Neural progenitor cell (in vitro differentiated cells): ENCODE measurements around the gene GBGT1. TPM values are rescaled to one million over a fixed set of nuclear protein-coding genes. Genes with fewer than 3 reads are reported as not detected.

Experiments used
- DNase-seq: peaks from one replicate; pipeline ENCODE4 v3.0.0-alpha.2; 2016; ENCODE audit warnings: low spot score
- H2AFZ ChIP-seq: fragments of 200-600 bp; sonication (generic); replicated peaks from 2 replicates; pipeline ENCODE4 v1.6.1; 2016; ENCODE audit warnings: antibody characterized with exemption
- H3F3A ChIP-seq: fragments of 200-600 bp; sonication (generic); 2 replicates; pipeline ENCODE4 v1.6.1; 2016; ENCODE audit warnings: antibody characterized with exemption, low read depth
- H3K27ac ChIP-seq: fragments of 200-600 bp; sonication (generic); 2 replicates; pipeline ENCODE4 v1.5.1; 2016; ENCODE audit warnings: mild to moderate bottlenecking
- H3K27me3 ChIP-seq: fragments of 200-600 bp; sonication (generic); 2 replicates; pipeline ENCODE4 v1.6.1; 2016; ENCODE audit warnings: mild to moderate bottlenecking, moderate library complexity
- H3K36me3 ChIP-seq: fragments of 200-600 bp; sonication (generic); 2 replicates; pipeline ENCODE4 v1.5.1; 2016
- H3K4me1 ChIP-seq: fragments of 200-600 bp; sonication (generic); 2 replicates; pipeline ENCODE4 v1.6.1; 2016; ENCODE audit warnings: mixed run types
- H3K4me2 ChIP-seq: fragments of 200-600 bp; sonication (generic); 2 replicates; pipeline ENCODE4 v1.6.1; 2016
- H3K4me3 ChIP-seq: fragments of 200-600 bp; sonication (generic); 2 replicates; pipeline ENCODE4 v1.5.1; 2016
- H3K79me2 ChIP-seq: fragments of 200-600 bp; sonication (generic); 2 replicates; pipeline ENCODE4 v1.6.1; 2016; ENCODE audit warnings: low read depth
- H3K9ac ChIP-seq: fragments of 200-600 bp; sonication (generic); 2 replicates; pipeline ENCODE4 v1.6.1; 2016
- H3K9me3 ChIP-seq: fragments of 200-600 bp; sonication (generic); 2 replicates; pipeline ENCODE4 v1.5.1; 2016; ENCODE audit warnings: low read depth
- H4K20me1 ChIP-seq: fragments of 200-600 bp; sonication (generic); 2 replicates; pipeline ENCODE4 v1.6.1; 2016; ENCODE audit warnings: low read depth
- H3K27ac Mint-ChIP-seq: 3 replicates; pipeline ENCODE4 v1.8.0; 2021; ENCODE audit warnings: mixed read lengths
- H3K27me3 Mint-ChIP-seq: 2 replicates; pipeline ENCODE4 v1.8.0; 2022; ENCODE audit warnings: low read depth, mild to moderate bottlenecking, inconsistent platforms, moderate library complexity, mixed read lengths; ENCODE audit not compliant: insufficient read depth
- H3K36me3 Mint-ChIP-seq: 3 replicates; pipeline ENCODE4 v1.8.0; 2021; ENCODE audit warnings: mixed read lengths
- H3K4me1 Mint-ChIP-seq: 3 replicates; pipeline ENCODE4 v1.8.0; 2021; ENCODE audit warnings: mixed read lengths
- H3K4me3 Mint-ChIP-seq: 3 replicates; pipeline ENCODE4 v1.8.0; 2021; ENCODE audit warnings: mild to moderate bottlenecking, moderate library complexity, mixed read lengths
- H3K9me3 Mint-ChIP-seq: 3 replicates; pipeline ENCODE4 v1.8.0; 2020; ENCODE audit warnings: mixed read lengths
- CTCF ChIP-seq: fragments of 200-600 bp; sonication (generic); IDR thresholded peaks from 2 replicates; pipeline ENCODE4 v1.5.1; 2017; ENCODE audit warnings: antibody characterized with exemption, mild to moderate bottlenecking
- EZH2 ChIP-seq: fragments of 200-600 bp; sonication (generic); IDR thresholded peaks from 2 replicates; pipeline ENCODE4 v1.6.1; 2017; ENCODE audit warnings: antibody characterized with exemption, mild to moderate bottlenecking, moderate library complexity
- EZH2phosphoT487 ChIP-seq: fragments of 200-600 bp; sonication (generic); IDR thresholded peaks from 2 replicates; pipeline ENCODE4 v1.6.1; 2017; ENCODE audit warnings: antibody characterized with exemption
- total RNA-seq: library from RNA; depleted of rRNA; stranded (reverse); fragments of >200 nt; gene quantifications from 2 replicates; pipeline ENCODE4 v1.2.3, GENCODE V29; 2015; ENCODE audit warnings: low replicate concordance

The GBGT1 gene
- total RNA-seq, 1 donor from 2014 or later: 2.0 TPM

DNA sequence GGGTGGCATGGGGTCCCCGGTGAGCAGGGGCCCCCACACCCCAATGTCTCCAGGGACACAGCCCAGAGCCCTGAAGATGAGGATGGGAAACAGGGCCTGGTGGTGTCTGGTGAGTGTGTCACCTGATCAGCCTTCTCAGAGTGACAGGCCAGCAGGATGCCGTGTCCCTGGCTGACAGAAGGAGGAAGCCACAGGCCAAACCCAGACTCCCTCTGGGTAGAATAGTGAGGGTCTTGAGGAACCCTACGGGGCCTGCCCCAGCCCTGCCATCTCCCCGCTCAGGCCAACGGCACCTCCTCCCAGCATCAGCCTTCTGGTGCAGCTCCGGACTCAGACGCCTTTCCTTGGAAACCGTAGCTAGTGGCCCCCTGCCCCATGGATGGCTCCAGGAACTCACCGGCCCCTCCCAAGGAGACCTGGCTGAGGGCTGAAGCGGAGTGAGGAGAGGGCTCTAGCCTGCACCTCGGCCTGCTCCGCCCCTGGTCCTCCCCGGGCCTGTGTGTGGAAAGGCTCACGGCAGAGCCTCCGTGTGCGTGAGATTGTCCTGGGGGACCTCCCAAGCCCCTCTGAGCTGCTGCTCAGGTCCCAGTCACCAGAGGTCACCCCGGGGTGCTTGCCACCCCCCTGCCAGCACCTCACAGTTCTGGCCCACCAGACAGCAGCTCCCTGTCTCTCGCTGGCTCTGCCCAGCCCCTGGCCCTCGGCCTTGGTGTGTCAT, 48.7 kb downstream of the GBGT1 start:
- Histone ChIP-seq H4K20me1 (peaks cover 89% of the 10 kb centered on the region), H3K9me3 (no peaks in the 10 kb centered on the region), H2AFZ (no peak overlapping the region), H3K27me3 (no peaks in the 10 kb centered on the region), H3K4me3 (no peak overlapping the region), H3K9ac (peak overlapping the region; percentile 22), H3K27ac (no peak overlapping the region), H3K4me2 (no peak overlapping the region), H3K4me1 (peaks cover 30% of the 10 kb centered on the region), H3F3A (peaks cover 12% of the 10 kb centered on the region), H3K79me2 (peaks cover 30% of the 10 kb centered on the region), H3K36me3 (no peaks in the 10 kb centered on the region)
- Mint-ChIP-seq H3K27me3 (peaks cover 7% of the 10 kb centered on the region), H3K36me3 (peaks cover 4% of the 10 kb centered on the region), H3K4me1 (peaks cover 37% of the 10 kb centered on the region), H3K9me3 (no peaks in the 10 kb centered on the region), H3K4me3 (no peak overlapping the region), H3K27ac (peak overlapping the region; percentile 74)
- no peak for DNase-seq
- TF ChIP-seq EZH2: no peak
- no peak for TF ChIP-seq CTCF
- TF ChIP-seq EZH2phosphoT487: no peak

DNA sequence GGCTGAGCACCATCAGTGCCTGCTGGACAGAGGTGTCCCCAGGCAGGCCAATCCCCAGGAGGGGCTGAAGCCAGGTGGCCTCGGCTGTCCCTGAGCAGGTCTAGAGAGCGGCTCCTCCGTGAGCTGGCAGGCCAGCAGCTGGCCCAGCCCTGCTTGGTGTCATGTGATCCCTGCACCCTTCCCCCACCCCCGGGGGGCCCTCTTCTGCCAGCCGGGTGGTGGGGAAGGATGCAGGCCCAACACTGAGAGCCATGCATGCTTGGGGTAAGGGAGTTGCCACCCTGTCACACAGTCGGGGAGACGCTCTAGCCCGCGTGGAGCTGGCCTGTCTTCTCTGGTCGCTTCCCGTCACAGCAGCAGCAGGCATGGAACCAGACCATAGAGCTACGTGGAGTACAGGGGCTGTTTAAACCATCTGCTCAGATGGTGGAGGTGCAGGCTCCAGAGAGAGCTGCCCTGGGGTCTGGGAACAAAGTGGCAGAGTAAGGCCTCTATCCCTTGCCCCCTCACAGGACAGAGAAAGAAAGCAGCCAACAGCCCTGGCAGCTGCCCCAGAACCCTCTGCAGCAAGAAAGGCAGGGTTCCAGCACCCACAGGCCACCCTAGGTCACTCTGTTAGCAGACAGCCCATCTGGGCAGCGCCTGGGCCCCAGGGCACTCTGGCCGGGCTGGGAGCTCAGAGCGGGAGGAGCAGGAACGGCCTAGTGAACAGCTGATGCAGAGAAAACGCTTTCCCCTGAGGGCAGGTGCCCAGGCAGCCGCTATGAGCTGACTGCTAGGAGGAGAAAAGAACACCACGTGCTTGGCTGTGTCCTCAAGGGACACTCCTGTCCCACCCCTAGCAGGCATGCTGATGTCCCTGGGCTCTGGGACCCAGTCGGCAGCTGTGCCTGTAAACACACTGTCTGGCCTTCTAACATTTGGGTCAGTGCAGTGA, 49.5 kb downstream of the GBGT1 start:
- peaks cover 10% of the 10 kb centered on the region for H3K27me3 Mint-ChIP-seq
- no peaks in the 10 kb centered on the region for H3K27me3 ChIP-seq
- TF ChIP-seq EZH2phosphoT487 (no peak), EZH2 (no peak), CTCF (no peak)
- H3K4me3 Mint-ChIP-seq: no peak overlapping the region
- peak overlapping the region; percentile 63 for H3K27ac Mint-ChIP-seq
- peaks cover 4% of the 10 kb centered on the region for H3F3A ChIP-seq
- H3K4me2 ChIP-seq: no peak overlapping the region
- peak overlapping the region; percentile 12 for H3K9ac ChIP-seq
- H3K4me3 ChIP-seq: no peak overlapping the region
- H3K36me3 Mint-ChIP-seq: peaks cover 7% of the 10 kb centered on the region
- H2AFZ ChIP-seq: no peak overlapping the region
- H3K79me2 ChIP-seq: peaks cover 29% of the 10 kb centered on the region
- peaks cover 22% of the 10 kb centered on the region for H3K4me1 ChIP-seq
- H3K27ac ChIP-seq: no peak overlapping the region
- H3K9me3 Mint-ChIP-seq: no peaks in the 10 kb centered on the region
- peaks cover 80% of the 10 kb centered on the region for H4K20me1 ChIP-seq
- H3K9me3 ChIP-seq: no peaks in the 10 kb centered on the region
- no peak for DNase-seq
- H3K4me1 Mint-ChIP-seq: peaks cover 29% of the 10 kb centered on the region
- no peaks in the 10 kb centered on the region for H3K36me3 ChIP-seq

DNA sequence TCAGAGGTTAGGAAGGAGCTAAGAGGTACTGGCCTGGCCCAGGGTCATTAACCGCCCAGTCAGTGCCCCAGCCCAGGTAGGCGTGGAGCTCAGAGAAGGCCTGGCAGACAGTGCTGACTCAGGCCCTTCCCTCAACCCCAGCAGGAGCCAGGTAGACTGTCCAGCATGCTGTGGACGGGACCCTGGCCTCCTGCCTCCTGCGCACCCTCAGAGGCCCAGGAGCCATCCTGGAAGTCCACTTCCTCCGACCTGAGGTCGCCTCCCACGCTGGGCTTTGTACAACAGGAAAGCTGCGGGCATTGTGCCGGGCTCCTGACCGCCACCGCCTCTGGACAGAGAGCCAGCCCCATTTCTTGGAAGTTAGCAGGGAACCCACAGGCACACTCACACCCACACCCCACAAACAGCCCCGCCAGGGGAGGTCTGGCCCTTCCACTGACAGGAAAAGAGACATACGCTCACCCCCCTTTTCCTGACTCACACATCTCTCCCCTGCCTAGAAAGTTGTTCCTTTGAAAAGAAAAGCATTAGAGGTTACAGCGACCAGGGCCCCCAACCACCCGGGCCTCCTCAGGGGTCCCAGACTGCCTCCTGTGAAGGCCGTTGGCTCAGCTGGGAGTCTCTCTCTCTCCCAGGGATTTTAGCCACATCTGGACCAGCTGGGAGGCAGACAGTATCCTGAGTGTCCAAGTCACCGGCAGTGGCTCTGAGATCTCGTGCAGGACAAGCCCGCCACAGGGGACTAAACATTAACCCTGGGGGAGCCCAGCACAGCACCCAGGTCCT, 50.4 kb downstream of the GBGT1 start:
- Histone ChIP-seq H2AFZ (no peak overlapping the region), H3K27me3 (no peaks in the 10 kb centered on the region), H3K79me2 (peaks cover 20% of the 10 kb centered on the region), H3K4me1 (peaks cover 13% of the 10 kb centered on the region), H3K27ac (no peak overlapping the region), H4K20me1 (peaks cover 72% of the 10 kb centered on the region), H3K36me3 (no peaks in the 10 kb centered on the region), H3K4me3 (no peak overlapping the region), H3K9ac (peak overlapping the region; percentile 12), H3K4me2 (no peak overlapping the region), H3F3A (no peaks in the 10 kb centered on the region), H3K9me3 (no peaks in the 10 kb centered on the region)
- Mint-ChIP-seq H3K27me3 (peaks cover 8% of the 10 kb centered on the region), H3K36me3 (peaks cover 7% of the 10 kb centered on the region), H3K27ac (peak overlapping the region; percentile 66), H3K4me1 (peaks cover 21% of the 10 kb centered on the region), H3K9me3 (no peaks in the 10 kb centered on the region), H3K4me3 (no peak overlapping the region)
- TF ChIP-seq CTCF (no peak), EZH2 (no peak), EZH2phosphoT487 (no peak)
- no peak for DNase-seq
